GM18907 (cell line): ENCODE results near the gene PPME1.

ENCODE experiments used
- ATAC-seq: cut with Tn5 transposase; IDR thresholded peaks from one replicate; pipeline ENCODE4 v1.9.1; 2021; ENCODE audit warnings: mild to moderate bottlenecking, moderate library complexity; ENCODE audit not compliant: unreplicated experiment

Gene PPME1

GRCh38 chr11:74278103-74278502 lies 107.0 kb downstream of the PPME1 start:
- ATAC-seq: no peak

- no peak for ATAC-seq
These were observed 107.7 kb downstream of the PPME1 start for GRCh38 chr11:74278721-74279161.

- no peak for ATAC-seq
These were observed 108.2 kb downstream of the PPME1 start for GRCh38 chr11:74279256-74279655.

- no peak for ATAC-seq
These were observed 109.4 kb downstream of the PPME1 start for GRCh38 chr11:74280494-74280893.

GRCh38 chr11:74282421-74282820 lies 111.3 kb downstream of the PPME1 start:
- ATAC-seq: no peak

GRCh38 chr11:74282914-74283371 lies 111.9 kb downstream of the PPME1 start:
- no peak for ATAC-seq

GRCh38 chr11:74283580-74284180 lies 112.6 kb downstream of the PPME1 start:
- ATAC-seq: no peak

GRCh38 chr11:74284466-74284865 lies 113.4 kb downstream of the PPME1 start:
- ATAC-seq: no peak

- no peak for ATAC-seq
These were observed 117.1 kb downstream of the PPME1 start for GRCh38 chr11:74288161-74288560.

GRCh38 chr11:74288911-74289310 lies 117.8 kb downstream of the PPME1 start:
- no peak for ATAC-seq

- ATAC-seq: no peak
These were observed 126.4 kb downstream of the PPME1 start for GRCh38 chr11:74297484-74297883.

GRCh38 chr11:74299015-74299414 lies 127.9 kb downstream of the PPME1 start:
- ATAC-seq: no peak
